CD4-positive, alpha-beta T cell treated with Interleukin-21 for 1 hour (primary cell): Measurements from ENCODE around the gene MAP7D1.

Source experiments
- DNase-seq: peaks from one replicate; pipeline ENCODE4 v3.0.0-alpha.2; 2020

The MAP7D1 gene

GRCh38 chr1:36155408-36156328, at the start of gene MAP7D1:
MAP7D1 (plus strand) TSS chr1:36156160; CDS start chr1:36156418, 258 bp downstream.
- DNase-seq = peak; percentile 86

GRCh38 chr1:36106269-36106668, 49.7 kb upstream of the MAP7D1 start:
- no peak for DNase-seq

GRCh38 chr1:36107394-36107793, 48.6 kb upstream of the MAP7D1 start:
- no peak for DNase-seq

- no peak for DNase-seq
These were observed 47.6 kb upstream of the MAP7D1 start for GRCh38 chr1:36108314-36108713.

DNA sequence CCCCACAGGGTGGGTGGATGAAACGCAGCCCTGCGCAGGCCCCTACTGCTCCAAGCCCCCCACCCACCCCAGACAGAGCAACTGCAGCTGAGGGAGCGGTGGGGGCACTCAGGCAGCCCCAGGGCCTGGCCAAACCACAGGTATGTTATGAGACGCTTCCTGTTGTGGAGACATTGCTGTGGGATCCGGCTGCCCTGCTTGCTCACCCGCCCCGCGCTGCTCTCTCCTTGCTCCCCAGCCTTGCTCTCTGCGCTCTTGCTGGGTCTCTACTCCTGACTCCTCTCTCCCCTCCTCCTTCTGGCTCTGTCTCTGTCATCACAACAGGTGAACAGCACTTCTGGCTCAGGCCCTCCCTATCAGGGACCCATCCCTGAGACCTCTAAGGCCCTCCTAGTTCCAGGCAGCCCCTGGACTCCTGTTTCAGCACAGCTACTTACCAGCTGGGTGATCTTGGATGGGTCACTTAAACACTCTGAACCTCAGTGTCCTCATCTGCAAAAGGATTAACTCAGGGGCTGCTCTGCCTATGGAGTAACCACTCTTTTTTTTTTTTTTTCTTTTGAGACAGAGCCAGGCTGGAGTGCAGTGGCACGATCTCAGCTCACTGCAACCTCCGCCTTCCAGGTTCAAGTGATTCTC, 46.8 kb upstream of the MAP7D1 start:
- DNase-seq = peak; percentile 34

DNA sequence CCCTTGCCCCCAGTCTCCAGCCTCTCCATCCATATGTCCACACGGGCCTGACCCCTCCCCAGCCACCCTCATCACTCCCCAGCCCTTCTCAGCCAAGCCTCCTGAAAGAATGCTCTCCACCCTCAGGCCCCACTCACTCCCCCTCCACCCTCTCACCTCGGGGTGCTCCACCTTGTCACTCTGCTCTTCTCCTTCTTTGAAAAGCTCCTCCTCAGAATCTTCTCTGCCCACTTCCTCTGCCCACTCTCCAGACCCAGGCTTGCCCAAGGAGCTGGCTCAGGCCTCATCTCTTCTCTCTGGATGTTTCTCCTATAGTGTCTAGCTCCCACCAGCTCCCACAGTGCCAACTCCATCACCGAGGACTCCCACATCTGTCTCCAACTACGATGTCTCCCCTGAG, 44.8 kb upstream of the MAP7D1 start:
- DNase-seq = no peak

DNA sequence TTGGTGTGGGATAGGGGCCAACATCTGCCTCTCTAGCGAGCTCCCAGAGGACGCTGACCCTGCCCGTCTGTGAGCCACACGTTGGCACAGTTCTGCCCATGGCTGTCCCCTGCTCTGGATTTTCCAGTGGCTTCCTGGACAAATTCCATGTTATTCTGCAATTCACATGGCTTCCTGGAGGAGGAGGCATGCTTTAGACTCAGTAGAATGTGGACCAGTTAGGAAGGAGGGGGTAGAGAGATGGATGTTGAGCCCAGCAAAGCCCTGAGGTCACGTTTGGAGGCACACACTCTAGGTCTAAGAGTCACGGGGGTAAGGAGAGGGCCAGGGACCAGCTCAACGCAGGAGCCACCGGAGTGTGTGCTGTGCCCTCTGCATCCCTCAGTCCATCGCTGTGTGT, 43.1 kb upstream of the MAP7D1 start:
- DNase-seq = no peak

GRCh38 chr1:36114371-36114770, 41.6 kb upstream of the MAP7D1 start:
- DNase-seq = no peak

- no peak for DNase-seq
These were observed 40.7 kb upstream of the MAP7D1 start for GRCh38 chr1:36115200-36115669.

DNA sequence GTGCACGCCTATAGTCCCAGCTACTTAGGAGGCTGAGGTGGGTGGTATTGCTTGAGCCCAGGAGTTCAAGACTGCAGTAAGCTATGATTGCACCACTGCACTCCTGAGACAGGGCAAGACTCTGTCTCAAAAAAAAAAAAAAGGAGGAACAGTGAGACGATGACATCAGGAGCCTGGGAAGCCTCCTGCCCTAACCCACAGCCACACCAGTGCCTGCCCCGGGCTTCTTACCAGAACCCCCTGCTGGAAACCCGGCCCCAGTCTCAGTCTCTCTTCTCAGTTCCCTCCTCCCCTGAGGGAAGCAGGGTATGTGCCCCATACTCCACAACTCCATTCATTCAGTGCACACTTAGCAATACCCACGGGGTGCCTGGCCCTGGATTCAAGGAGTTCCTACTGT, 40.0 kb upstream of the MAP7D1 start:
- DNase-seq = no peak

DNA sequence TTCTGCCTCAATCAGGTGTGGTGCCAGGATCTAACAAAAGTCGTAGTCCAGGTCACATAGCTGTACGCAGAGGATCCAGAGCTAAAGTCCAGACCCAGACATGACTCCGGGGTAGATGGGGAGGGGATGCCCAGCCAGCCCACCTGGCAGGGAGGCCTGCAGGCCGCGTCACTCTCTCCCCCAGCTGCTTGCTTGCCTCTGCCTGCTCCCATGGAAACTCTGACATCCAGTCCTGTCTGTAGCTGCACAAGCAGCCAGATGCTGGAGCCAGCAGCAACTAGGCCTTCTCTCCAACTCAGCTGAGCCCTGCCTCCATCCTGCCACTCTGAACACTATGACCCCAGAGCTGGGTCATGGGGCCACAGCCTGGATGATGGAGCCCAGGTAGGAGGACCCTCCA, 39.1 kb upstream of the MAP7D1 start:
- no peak for DNase-seq

GRCh38 chr1:36118447-36119204, 37.3 kb upstream of the MAP7D1 start:
- no peak for DNase-seq

- DNase-seq = no peak
These were observed 36.5 kb upstream of the MAP7D1 start for GRCh38 chr1:36119456-36119855.

DNA sequence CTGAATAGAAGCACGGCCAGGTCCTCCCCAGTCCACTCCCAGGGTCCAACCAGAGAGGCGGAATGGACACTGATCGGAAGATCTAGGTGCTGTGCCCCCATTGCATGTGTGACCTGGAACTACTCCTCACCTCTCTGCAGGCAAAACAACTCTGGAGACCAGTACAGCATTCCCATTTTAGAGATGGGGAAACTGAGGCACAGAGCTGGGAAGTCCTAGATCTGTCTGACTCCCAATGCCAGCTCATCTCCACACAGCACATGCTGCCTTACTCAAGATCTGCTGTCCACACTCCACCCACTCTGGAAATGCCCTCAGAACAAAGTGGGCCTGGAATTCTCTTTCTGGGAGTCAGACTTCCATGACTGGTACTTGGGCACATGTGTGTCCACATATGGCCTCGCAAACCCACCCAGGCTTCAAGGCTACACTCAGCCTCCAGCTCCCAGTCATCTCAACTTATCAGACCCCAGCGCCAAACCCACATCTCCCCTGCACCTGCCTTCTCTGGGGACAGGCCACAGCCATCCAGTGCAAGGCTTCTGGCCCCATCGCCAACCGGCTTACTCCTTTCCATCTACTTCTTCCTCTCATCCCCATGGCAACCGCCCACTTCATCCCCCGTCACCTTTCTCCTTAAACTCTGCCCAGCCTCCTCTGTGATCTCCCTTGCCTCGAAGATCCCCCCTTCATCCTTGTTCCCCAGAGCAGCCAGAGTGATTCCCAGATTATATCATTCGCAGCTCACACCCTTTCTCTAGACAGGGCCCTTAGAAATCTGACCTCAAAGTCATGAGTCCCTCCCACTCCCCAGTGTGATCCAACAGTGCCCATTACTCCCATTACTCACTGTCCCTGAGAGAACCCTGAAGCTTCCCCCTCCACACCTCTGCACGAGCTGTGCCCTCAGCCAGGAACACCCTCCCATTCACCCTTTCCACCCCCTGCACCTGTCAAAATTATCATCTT, 33.6 kb upstream of the MAP7D1 start:
- no peak for DNase-seq

DNA sequence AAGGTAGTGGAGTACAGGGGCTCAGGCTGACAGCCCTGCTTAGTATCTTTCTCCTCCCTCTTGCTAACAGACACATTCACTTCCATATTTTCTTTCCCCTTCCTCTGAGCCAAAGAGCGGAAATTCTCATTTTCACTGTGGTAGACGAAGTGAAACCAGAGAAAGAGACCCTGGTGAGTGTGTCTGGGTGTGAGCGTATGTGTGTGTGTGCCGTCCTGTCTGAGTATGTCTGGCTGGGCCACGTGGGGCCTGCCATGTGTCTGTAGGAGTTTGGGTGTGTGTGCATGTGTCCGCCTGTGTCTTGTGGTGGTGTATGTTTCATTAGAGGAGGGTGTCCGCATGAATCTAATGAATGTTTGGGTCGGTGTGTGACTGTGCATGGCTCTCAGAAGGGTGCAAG, 32.6 kb upstream of the MAP7D1 start:
- DNase-seq = peak; percentile 23

DNA sequence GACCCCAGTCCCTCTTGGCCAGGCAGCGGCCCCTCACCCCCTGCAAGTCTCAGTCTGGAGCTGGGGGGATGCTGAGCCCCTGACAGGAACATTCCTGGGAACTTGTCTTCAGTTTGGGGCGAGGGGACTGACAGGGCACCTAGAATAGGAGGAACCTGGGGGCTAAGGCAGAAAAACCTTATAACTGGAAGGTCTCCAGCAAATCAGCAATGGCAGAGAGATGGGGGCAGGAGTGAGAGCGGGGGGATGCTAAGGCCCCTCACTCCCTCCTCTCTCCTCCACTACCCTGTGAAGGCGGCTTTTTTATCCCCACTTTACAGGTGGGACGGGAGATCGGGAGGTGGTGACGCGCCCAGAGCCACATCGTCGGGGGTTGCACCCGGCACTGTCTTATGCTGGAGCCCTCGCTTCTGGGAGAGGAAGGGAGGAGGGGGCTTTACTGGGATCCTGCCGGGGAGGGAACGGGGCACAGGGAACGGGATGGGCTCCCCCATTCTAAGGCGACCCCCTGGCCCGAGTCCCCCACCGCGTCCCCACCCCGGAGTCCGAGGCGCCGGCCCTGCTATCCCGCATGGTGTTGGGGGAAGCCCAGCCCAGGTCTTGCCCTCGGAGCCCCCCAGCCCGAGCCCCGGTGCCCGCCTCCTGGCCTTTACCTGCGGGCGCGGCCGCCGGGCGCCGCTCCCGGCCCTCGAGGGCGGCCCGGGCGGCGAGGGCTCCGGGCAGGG, 31.4 kb upstream of the MAP7D1 start:
- DNase-seq = no peak

- DNase-seq = no peak
These were observed 30.6 kb upstream of the MAP7D1 start, which contains the start of gene COL8A2 for GRCh38 chr1:36125129-36125991. COL8A2 (minus strand) TSS chr1:36125222; CDS start chr1:36100242, 24,980 bp downstream.

GRCh38 chr1:36126005-36126716, 29.8 kb upstream of the MAP7D1 start:
- no peak for DNase-seq

DNA sequence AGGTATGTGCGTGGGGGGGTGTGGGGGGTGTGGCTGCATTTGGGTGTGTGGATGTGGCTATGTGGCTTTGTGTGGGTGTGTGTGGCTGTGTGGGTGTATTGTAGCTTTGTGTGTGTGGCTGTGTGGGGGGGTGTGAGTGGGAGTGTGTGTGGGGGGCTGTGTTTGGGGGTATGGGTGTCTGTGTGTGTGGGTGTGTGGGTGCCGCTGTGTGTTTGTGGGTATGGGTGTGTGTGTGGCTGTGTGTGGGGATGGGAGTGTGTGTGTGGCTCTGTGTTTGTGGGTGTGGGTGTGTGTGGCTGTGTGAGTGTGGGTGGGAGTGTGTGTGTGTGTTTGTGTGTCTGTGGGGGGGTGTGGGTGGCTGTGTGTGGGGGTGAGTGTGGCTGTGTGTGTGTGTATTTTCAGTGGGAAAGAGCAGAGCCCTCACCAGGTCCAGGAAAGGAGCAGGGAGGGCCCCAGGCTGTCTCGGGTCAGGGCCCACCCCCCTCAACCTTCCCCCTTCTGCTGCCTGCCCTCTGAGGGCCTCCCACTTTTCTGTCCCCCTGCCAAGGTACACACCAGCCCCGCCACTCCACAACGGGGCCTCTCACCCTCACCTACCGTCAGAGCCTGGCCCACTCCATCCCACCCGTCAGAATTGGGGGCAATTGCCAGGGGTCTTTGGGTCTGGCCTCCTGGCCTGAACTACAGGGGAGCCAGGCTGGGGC, 29.0 kb upstream of the MAP7D1 start:
- DNase-seq = no peak
